Prostate gland (tissue), 2 donors: ENCODE measurements around the gene MEF2A. TPM values are rescaled to one million over a fixed set of nuclear protein-coding genes. Genes with fewer than 3 reads are reported as not detected.

ENCODE experiments used
- DNase-seq: peaks from one replicate; pipeline ENCODE4 v3.0.0-alpha.2; 2019; ENCODE audit warnings: low spot score
- H3K27ac ChIP-seq, 2 donors: fragments of 200-600 bp; sonication (generic); 2 replicates each; pipeline ENCODE4 v1.5.1; 2017 to 2019
- H3K27me3 ChIP-seq: fragments of 200-600 bp; sonication (generic); replicated peaks from 2 replicates; pipeline ENCODE4 v1.5.1; 2019; ENCODE audit not compliant: insufficient read depth
- H3K36me3 ChIP-seq, 2 donors: fragments of 200-600 bp; sonication (generic); 1 replicate in 1 of 2; 2 replicates in 1 of 2; pipeline versions ENCODE4 v1.5.1 to v1.8.1; 2017 to 2019
- H3K4me1 ChIP-seq: fragments of 200-600 bp; sonication (generic); replicated peaks from 2 replicates; pipeline ENCODE4 v1.5.1; 2019
- H3K4me3 ChIP-seq, 2 donors: fragments of 200-600 bp; sonication (generic); 2 replicates each; pipeline ENCODE4 v1.5.1; 2017 to 2019
- H3K9me3 ChIP-seq: fragments of 200-600 bp; sonication (generic); 2 replicates; pipeline ENCODE4 v1.5.1; 2017
- POLR2A ChIP-seq: fragments of 450-650 bp; IDR thresholded peaks from one replicate; pipeline ENCODE4 v1.6.1; 2016; ENCODE audit warnings: antibody characterized with exemption, mild to moderate bottlenecking
- POLR2AphosphoS5 ChIP-seq: sonication (generic); formaldehyde crosslinking; IDR thresholded peaks from one replicate; pipeline ENCODE4 v1.6.1; 2017; ENCODE audit warnings: antibody characterized with exemption
- WGBS: methylation state at CpG from one replicate; pipeline ENCODE4 v1.1.5; 2018; 5-methylcytosine and 5-hydroxymethylcytosine counted together
- intact Hi-C: fragments of 100-400 bp; cut with DNase I; formaldehyde crosslinking; loops from one replicate; pipeline ENCODE4 v1.14.2; 2022
- total RNA-seq, 2 donors: library from RNA; depleted of rRNA; stranded (reverse); fragments of >200 nt; gene quantifications; one replicate each; pipeline ENCODE4 v1.1.0, GENCODE V29; 2016
- TF ChIP-seq, protein P1 (sequence below), 4 experiments: fragments of 200-600 bp in 2 of 4; fragments of 450-650 bp in 2 of 4; sonication (generic) in 2 of 4; IDR thresholded peaks; 1 replicate in 3 of 4; 2 replicates in 1 of 4; pipeline ENCODE4 v1.5.1; 2016 to 2019; ENCODE audit warnings: antibody characterized with exemption in 4 of 4, mild to moderate bottlenecking in 2 of 4, moderate library complexity in 2 of 4

The MEF2A gene
- total RNA-seq, 2 donors from 2014 or later, result 40.1 to 68.0 TPM

GRCh38 chr15:99574502-99574901 lies 8.7 kb downstream of the MEF2A start:
- DNase-seq, result no peak
- TF ChIP-seq POLR2AphosphoS5 (no peak), POLR2A (no peak)
- TF ChIP-seq, protein P1, sequence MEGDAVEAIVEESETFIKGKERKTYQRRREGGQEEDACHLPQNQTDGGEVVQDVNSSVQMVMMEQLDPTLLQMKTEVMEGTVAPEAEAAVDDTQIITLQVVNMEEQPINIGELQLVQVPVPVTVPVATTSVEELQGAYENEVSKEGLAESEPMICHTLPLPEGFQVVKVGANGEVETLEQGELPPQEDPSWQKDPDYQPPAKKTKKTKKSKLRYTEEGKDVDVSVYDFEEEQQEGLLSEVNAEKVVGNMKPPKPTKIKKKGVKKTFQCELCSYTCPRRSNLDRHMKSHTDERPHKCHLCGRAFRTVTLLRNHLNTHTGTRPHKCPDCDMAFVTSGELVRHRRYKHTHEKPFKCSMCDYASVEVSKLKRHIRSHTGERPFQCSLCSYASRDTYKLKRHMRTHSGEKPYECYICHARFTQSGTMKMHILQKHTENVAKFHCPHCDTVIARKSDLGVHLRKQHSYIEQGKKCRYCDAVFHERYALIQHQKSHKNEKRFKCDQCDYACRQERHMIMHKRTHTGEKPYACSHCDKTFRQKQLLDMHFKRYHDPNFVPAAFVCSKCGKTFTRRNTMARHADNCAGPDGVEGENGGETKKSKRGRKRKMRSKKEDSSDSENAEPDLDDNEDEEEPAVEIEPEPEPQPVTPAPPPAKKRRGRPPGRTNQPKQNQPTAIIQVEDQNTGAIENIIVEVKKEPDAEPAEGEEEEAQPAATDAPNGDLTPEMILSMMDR (IDR thresholded peaks at IDR 0.05), result no peak
- H3K4me3 ChIP-seq, result no peak overlapping the region
- no peaks in the 10 kb centered on the region for H3K27me3 ChIP-seq
- intact Hi-C loops, result no loop called here
- WGBS, result 91% methylated on average over 6 of the region's 6 CpGs
- no peaks in the 10 kb centered on the region for H3K9me3 ChIP-seq
- peaks cover 5% of the 10 kb centered on the region for H3K4me1 ChIP-seq
- no peaks in the 10 kb centered on the region for H3K36me3 ChIP-seq
- H3K27ac ChIP-seq, result no peak overlapping the region

DNA sequence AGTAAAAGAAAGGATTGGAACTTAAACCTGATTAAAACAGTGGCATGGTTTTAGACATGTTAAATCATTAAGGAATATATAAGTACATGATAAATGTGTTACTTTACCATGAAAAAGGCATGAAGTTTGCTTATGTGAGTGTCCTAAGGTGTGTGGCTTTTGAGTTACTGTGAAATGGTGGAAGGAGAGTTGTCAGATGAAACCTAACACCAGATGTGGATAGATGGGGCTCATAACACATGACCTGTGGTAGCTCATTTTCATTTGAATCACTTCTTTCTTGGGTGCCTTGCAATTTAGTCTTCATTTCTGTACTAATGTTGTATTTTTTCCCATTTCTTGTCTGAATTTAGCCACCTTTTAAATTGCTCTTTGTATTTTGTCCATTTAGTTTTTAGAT lies 13.0 kb downstream of the MEF2A start:
- Histone ChIP-seq H3K36me3 (no peaks in the 10 kb centered on the region), H3K9me3 (no peaks in the 10 kb centered on the region), H3K4me1 (peaks cover 4% of the 10 kb centered on the region), H3K27me3 (no peaks in the 10 kb centered on the region), H3K27ac (no peak overlapping the region), H3K4me3 (no peak overlapping the region)
- no peak for DNase-seq
- TF ChIP-seq POLR2A (no peak), POLR2AphosphoS5 (no peak)
- TF ChIP-seq, protein P1 (IDR thresholded peaks at IDR 0.05), result no peak
- intact Hi-C loops, result no loop called here

- TF ChIP-seq POLR2AphosphoS5 (no peak), POLR2A (no peak)
- TF ChIP-seq, protein P1 (IDR thresholded peaks at IDR 0.05), result no peak
- no peaks in the 10 kb centered on the region for H3K27me3 ChIP-seq
- no peak overlapping the region for H3K4me3 ChIP-seq
- H3K27ac ChIP-seq, result no peak overlapping the region
- H3K36me3 ChIP-seq, result no peaks in the 10 kb centered on the region
- intact Hi-C loops, result no loop called here
- WGBS, result 88% methylated on average over 3 of the region's 3 CpGs
- no peak for DNase-seq
- no peaks in the 10 kb centered on the region for H3K9me3 ChIP-seq
- no peaks in the 10 kb centered on the region for H3K4me1 ChIP-seq
Measured at GRCh38 chr15:99580076-99580475, 14.3 kb downstream of the MEF2A start.

- H3K27me3 ChIP-seq, result no peaks in the 10 kb centered on the region
- H3K9me3 ChIP-seq, result no peaks in the 10 kb centered on the region
- TF ChIP-seq, protein P1 (IDR thresholded peaks at IDR 0.05), result no peak
- TF ChIP-seq POLR2AphosphoS5, result no peak
- TF ChIP-seq POLR2A, result no peak
- no peak overlapping the region for H3K4me3 ChIP-seq
- intact Hi-C loops, result no loop called here
- no peaks in the 10 kb centered on the region for H3K4me1 ChIP-seq
- no peaks in the 10 kb centered on the region for H3K36me3 ChIP-seq
- no peak for DNase-seq
- H3K27ac ChIP-seq, result no peak overlapping the region
- 73% methylated on average over 4 of the region's 4 CpGs for WGBS
Measured at GRCh38 chr15:99582508-99582960, 16.8 kb downstream of the MEF2A start.

DNA sequence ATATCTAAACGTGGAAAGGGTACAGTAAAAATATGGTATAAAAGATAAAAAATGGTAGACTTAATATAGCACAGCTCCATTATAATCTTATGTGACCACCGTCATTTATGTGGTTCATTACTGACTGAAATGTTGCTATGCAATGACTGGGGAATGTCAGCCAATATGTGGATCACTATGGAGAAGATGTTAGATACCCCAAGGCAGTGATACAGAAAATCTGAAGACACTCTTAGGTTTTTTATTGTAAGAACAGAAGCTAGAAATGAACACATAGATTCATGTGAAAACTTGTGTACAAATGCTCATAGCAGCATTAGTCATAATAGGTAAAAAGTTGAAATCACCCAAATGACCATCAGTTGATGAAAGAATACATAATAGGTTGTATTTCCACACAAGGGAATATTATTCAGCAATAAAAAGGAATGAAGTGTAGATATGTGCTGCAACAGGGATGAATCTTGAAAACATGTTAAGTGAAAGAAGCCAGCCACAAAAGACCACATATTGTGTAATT lies 18.4 kb downstream of the MEF2A start:
- intact Hi-C loops, result no loop called here
- no peak overlapping the region for H3K4me3 ChIP-seq
- no peak overlapping the region for H3K27ac ChIP-seq
- no peaks in the 10 kb centered on the region for H3K9me3 ChIP-seq
- TF ChIP-seq POLR2AphosphoS5 (no peak), POLR2A (no peak)
- TF ChIP-seq, protein P1 (IDR thresholded peaks at IDR 0.05), result no peak
- H3K36me3 ChIP-seq, result no peaks in the 10 kb centered on the region
- no peaks in the 10 kb centered on the region for H3K4me1 ChIP-seq
- DNase-seq, result no peak
- WGBS, result 92% methylated on average over 2 of the region's 2 CpGs
- H3K27me3 ChIP-seq, result no peaks in the 10 kb centered on the region
